Endothelial cell of umbilical vein (primary cell): Measurements from ENCODE around the gene AFAP1L2. TPM values are rescaled to one million over a fixed set of nuclear protein-coding genes. Genes with fewer than 3 reads are reported as not detected.

ENCODE experiments used
- BruUV-seq: library from RNA; stranded (reverse); fragments of 400-500 nt; replicated peaks from 2 replicates; lab custom pipeline; 2021; lab: Mats Ljungman, UMichigan
- CTCF ChIA-PET: fragments of 300-600, 350-600 bp; sonication (Branson Sonifier 250); formaldehyde crosslinking; loops from one replicate; lab custom pipeline; 2021; ENCODE audit warnings: antibody characterized with exemption, inconsistent platforms; lab: Charles Lee
- POLR2A ChIA-PET: fragments of 300-600, 350-600 bp; sonication (Branson Sonifier 250); formaldehyde crosslinking; loops from one replicate; lab custom pipeline; 2021; ENCODE audit warnings: antibody characterized with exemption, inconsistent platforms; lab: Charles Lee
- DNase-seq: peaks from one replicate; pipeline ENCODE4 v3.0.0-alpha.2; 2011; ENCODE audit warnings: low read depth, low spot score
- FAIRE-seq: peaks from 2 replicates; lab custom pipeline; 2011; peaks lifted over from hg19 to GRCh38; lab: Jason Lieb, UNC
- H2AFZ ChIP-seq: 2 replicates; pipeline ENCODE4 v1.6.0; 2012; ENCODE audit warnings: low read depth, low read length, control low read depth, inconsistent platforms
- H3K27ac ChIP-seq: 2 replicates; pipeline ENCODE4 v1.5.1; 2011; ENCODE audit warnings: low read depth, mild to moderate bottlenecking, control low read depth, low read length, moderate library complexity; ENCODE audit not compliant: insufficient read depth
- H3K27me3 ChIP-seq, 2 experiments: 2 replicates each; pipeline versions ENCODE4 v1.6.0 to v1.6.1; 2011; ENCODE audit warnings: low read length in 2 of 2, mixed read lengths in 1 of 2; ENCODE audit not compliant: control insufficient read depth in 2 of 2, insufficient read depth in 2 of 2
- H3K36me3 ChIP-seq, 2 experiments: 2 replicates in 1 of 2; 3 replicates in 1 of 2; pipeline ENCODE4 v1.5.1; 2011; ENCODE audit warnings: low read length in 2 of 2, mild to moderate bottlenecking in 1 of 2, moderate library complexity in 1 of 2; ENCODE audit not compliant: control insufficient read depth in 2 of 2, insufficient read depth in 2 of 2; ENCODE audit errors: extremely low read depth in 1 of 2
- H3K4me1 ChIP-seq: 3 replicates; pipeline ENCODE4 v1.5.1; 2011; ENCODE audit warnings: mild to moderate bottlenecking, low read length; ENCODE audit not compliant: control insufficient read depth, insufficient read depth; ENCODE audit errors: extremely low read depth
- H3K4me2 ChIP-seq: 2 replicates; pipeline ENCODE4 v1.6.1; 2011; ENCODE audit warnings: low read length, control low read depth, mixed read lengths; ENCODE audit not compliant: insufficient read depth
- H3K4me3 ChIP-seq, 3 experiments: fragments of 200-600 bp in 1 of 3; sonication (generic), shearing (Covaris generic) in 1 of 3; replicated peaks in 1 of 3; 2 replicates each; pipeline ENCODE4 v1.5.1; 2011 to 2016; ENCODE audit warnings: control low read depth in 3 of 3, low read length in 3 of 3, mild to moderate bottlenecking in 2 of 3, inconsistent platforms in 1 of 3, low read depth in 1 of 3, moderate library complexity in 1 of 3; ENCODE audit not compliant: insufficient read depth in 1 of 3
- H3K79me2 ChIP-seq: 2 replicates; pipeline ENCODE4 v1.6.0; 2012; ENCODE audit warnings: low read length, inconsistent platforms; ENCODE audit not compliant: control insufficient read depth, insufficient read depth
- H3K9ac ChIP-seq: replicated peaks from 2 replicates; pipeline ENCODE3; 2011; ENCODE audit warnings: low read length, control low read depth; ENCODE audit not compliant: insufficient read depth; ENCODE audit errors: extremely low read depth
- H3K9me1 ChIP-seq: replicated peaks from 3 replicates; pipeline ENCODE4 v1.6.0; 2011; ENCODE audit warnings: mild to moderate bottlenecking, low read length; ENCODE audit not compliant: control insufficient read depth, insufficient read depth; ENCODE audit errors: extremely low read depth
- H3K9me3 ChIP-seq: replicated peaks from 2 replicates; pipeline ENCODE4 v1.5.1; 2012; ENCODE audit warnings: low read length, inconsistent platforms; ENCODE audit not compliant: control insufficient read depth, insufficient read depth
- H4K20me1 ChIP-seq: replicated peaks from 2 replicates; pipeline ENCODE3; 2011; ENCODE audit warnings: mild to moderate bottlenecking, low read length; ENCODE audit not compliant: control insufficient read depth, insufficient read depth; ENCODE audit errors: extremely low read depth
- EZH2 ChIP-seq: IDR thresholded peaks from 2 replicates; pipeline ENCODE4 v1.6.1; 2012; ENCODE audit warnings: borderline replicate concordance, low read depth, mild to moderate bottlenecking, moderate library complexity, low read length, inconsistent platforms; ENCODE audit not compliant: severe bottlenecking
- FOS ChIP-seq: IDR thresholded peaks from 2 replicates; pipeline ENCODE4 v1.6.1; 2011; ENCODE audit warnings: mild to moderate bottlenecking, low read length, moderate library complexity, borderline replicate concordance; ENCODE audit not compliant: insufficient read depth
- GATA2 ChIP-seq: IDR thresholded peaks from 2 replicates; pipeline ENCODE4 v1.7.0; 2011; ENCODE audit warnings: low read depth, mild to moderate bottlenecking, moderate library complexity, mixed read lengths, low read length; ENCODE audit not compliant: insufficient read length, insufficient read depth
- JUN ChIP-seq: IDR thresholded peaks from 2 replicates; pipeline ENCODE4 v1.6.1; 2011; ENCODE audit warnings: borderline replicate concordance, low read depth; ENCODE audit not compliant: insufficient read length, insufficient read depth
- MYC ChIP-seq: IDR thresholded peaks from one replicate; pipeline ENCODE4 v1.6.1; 2011; ENCODE audit warnings: mild to moderate bottlenecking, low read depth, low read length
- POLR2A ChIP-seq: IDR thresholded peaks from 2 replicates; pipeline ENCODE4 v1.6.1; 2012; ENCODE audit warnings: low read depth, mild to moderate bottlenecking, control low read depth, low read length
- POLR2AphosphoS5 ChIP-seq: IDR thresholded peaks from 2 replicates; pipeline ENCODE4 v1.6.1; 2012; ENCODE audit warnings: low read depth, mild to moderate bottlenecking, control low read depth, low read length, moderate library complexity; ENCODE audit not compliant: insufficient read depth
- dilution Hi-C: fragments of 300-500 bp; cut with MboI; formaldehyde crosslinking; loops from one replicate; pipeline ENCODE4 v1.15.0; 2019; ENCODE audit warnings: low sequenced_read_pairs; ENCODE audit not compliant: extremely low pct_ligation_motif_present
- intact Hi-C: fragments of 100-400 bp; cut with micrococcal nuclease; formaldehyde crosslinking; loops from one replicate; pipeline ENCODE4 v1.10.0; 2022
- polyA plus RNA-seq, 4 experiments: library from polyadenylated mRNA; depleted of rRNA in 3 of 4; stranded (reverse) in 3 of 4; unstranded in 1 of 4; fragments of >200 nt; gene quantifications; 2 replicates each; pipeline versions ENCODE4 v1.2.1 to v1.2.3, GENCODE V29; 2011 to 2012; ENCODE audit warnings: missing spikeins in 1 of 4
- total RNA-seq: library from RNA; stranded (reverse); gene quantifications from 2 replicates; pipeline ENCODE4 v1.2.3, GENCODE V29; 2021
- TF ChIP-seq, protein P1 (sequence below): IDR thresholded peaks from 2 replicates; pipeline ENCODE4 v1.6.1; 2011; ENCODE audit not compliant: insufficient read depth, insufficient read length
- TF ChIP-seq, protein P2 (sequence below), 2 donors: IDR thresholded peaks; 1 replicate in 1 of 2; 2 replicates in 1 of 2; pipeline ENCODE4 v1.5.1; 2011; ENCODE audit warnings: low read length in 2 of 2, mild to moderate bottlenecking in 2 of 2, moderate library complexity in 2 of 2, control low read depth in 1 of 2, inconsistent platforms in 1 of 2, low read depth in 1 of 2; ENCODE audit not compliant: insufficient read depth in 1 of 2; ENCODE audit errors: extremely low read depth in 1 of 2

AFAP1L2 gene
- total and polyA plus RNA-seq, 2 donors (not counting 3 experiments of a cell fraction or from before 2014, with no cell fraction given) = 0.90 to 4.1 TPM

DNA sequence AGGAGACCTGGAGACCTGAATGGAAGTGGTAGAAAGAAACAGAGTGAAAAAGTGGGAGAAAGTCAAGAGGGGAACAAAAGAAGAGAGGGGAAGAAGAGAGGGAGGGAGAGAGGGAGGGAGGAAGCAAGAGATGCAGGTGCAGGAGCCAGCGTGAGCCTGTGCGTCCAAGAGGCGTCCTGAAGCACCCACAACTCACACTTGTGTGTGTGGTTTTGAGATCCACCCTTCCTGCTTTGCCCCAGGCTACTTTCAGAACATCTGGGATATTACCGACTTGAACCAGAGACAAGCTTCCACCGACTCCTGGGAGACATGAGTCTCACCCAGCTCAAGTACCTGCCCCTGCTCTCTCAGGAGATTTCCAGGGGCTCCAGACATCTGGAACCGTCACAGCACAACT, 9.8 kb downstream of the AFAP1L2 start:
- no peaks in the 10 kb centered on the region for H3K9me3 ChIP-seq
- H3K36me3 ChIP-seq = no peaks in the 10 kb centered on the region
- H3K27ac ChIP-seq = no peak overlapping the region
- H3K9me1 ChIP-seq = no peaks in the 10 kb centered on the region
- intact Hi-C loops (no loop called here), dilution Hi-C loops (no loop called here)
- H3K4me2 ChIP-seq = no peak overlapping the region
- H3K79me2 ChIP-seq = no peaks in the 10 kb centered on the region
- peaks cover 24% of the 10 kb centered on the region for H3K4me1 ChIP-seq
- FAIRE-seq = no peak
- no peak overlapping the region for H3K4me3 ChIP-seq
- peaks cover 55 to 56% of the 10 kb centered on the region in 2 experiments for H3K27me3 ChIP-seq
- no peak overlapping the region for H2AFZ ChIP-seq
- ChIA-PET CTCF (interaction anchor here (1.5 kb wide), 1 partner anchor 90 kb away, joined by 5 read pairs; no protein-coding TSS in a partner anchor), POLR2A (no interaction called here)
- BruUV-seq = no TSS peak
- no peak for DNase-seq
- H3K9ac ChIP-seq = no peak overlapping the region
- TF ChIP-seq EZH2 (no peak), POLR2AphosphoS5 (no peak), JUN (no peak), MYC (no peak), GATA2 (no peak), FOS (no peak), POLR2A (no peak)
- TF ChIP-seq, protein P1, sequence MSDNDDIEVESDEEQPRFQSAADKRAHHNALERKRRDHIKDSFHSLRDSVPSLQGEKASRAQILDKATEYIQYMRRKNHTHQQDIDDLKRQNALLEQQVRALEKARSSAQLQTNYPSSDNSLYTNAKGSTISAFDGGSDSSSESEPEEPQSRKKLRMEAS = no peak
- TF ChIP-seq, protein P2, sequence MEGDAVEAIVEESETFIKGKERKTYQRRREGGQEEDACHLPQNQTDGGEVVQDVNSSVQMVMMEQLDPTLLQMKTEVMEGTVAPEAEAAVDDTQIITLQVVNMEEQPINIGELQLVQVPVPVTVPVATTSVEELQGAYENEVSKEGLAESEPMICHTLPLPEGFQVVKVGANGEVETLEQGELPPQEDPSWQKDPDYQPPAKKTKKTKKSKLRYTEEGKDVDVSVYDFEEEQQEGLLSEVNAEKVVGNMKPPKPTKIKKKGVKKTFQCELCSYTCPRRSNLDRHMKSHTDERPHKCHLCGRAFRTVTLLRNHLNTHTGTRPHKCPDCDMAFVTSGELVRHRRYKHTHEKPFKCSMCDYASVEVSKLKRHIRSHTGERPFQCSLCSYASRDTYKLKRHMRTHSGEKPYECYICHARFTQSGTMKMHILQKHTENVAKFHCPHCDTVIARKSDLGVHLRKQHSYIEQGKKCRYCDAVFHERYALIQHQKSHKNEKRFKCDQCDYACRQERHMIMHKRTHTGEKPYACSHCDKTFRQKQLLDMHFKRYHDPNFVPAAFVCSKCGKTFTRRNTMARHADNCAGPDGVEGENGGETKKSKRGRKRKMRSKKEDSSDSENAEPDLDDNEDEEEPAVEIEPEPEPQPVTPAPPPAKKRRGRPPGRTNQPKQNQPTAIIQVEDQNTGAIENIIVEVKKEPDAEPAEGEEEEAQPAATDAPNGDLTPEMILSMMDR (IDR thresholded peaks at IDR 0.05; ENCODE audit: extremely low read depth in 1 of 2, insufficient read depth in 1 of 2, low read depth in 1 of 2, low read length in 2 of 2) = no peak
- H4K20me1 ChIP-seq = no peaks in the 10 kb centered on the region
